Smooth muscle cell (in vitro differentiated cells): Measurements from ENCODE around the gene RPS6KA4. TPM values are rescaled to one million over a fixed set of nuclear protein-coding genes. Genes with fewer than 3 reads are reported as not detected.

Experiments used
- DNase-seq: peaks from one replicate; lab custom pipeline; 2025; ENCODE audit not compliant: unreplicated experiment; lab: John Stamatoyannopoulos, UW
- H2AFZ ChIP-seq: fragments of 200-600 bp; sonication (generic); 2 replicates; pipeline ENCODE4 v1.6.0; 2016; ENCODE audit warnings: antibody characterized with exemption, low read depth, mild to moderate bottlenecking
- H3F3A ChIP-seq: fragments of 200-600 bp; sonication (generic); 2 replicates; pipeline ENCODE4 v1.6.0; 2017; ENCODE audit warnings: antibody characterized with exemption, low read depth
- H3K27ac ChIP-seq: fragments of 200-600 bp; sonication (generic); 2 replicates; pipeline ENCODE4 v1.5.1; 2016; ENCODE audit warnings: low read depth, mild to moderate bottlenecking
- H3K27me3 ChIP-seq: fragments of 200-600 bp; sonication (generic); 2 replicates; pipeline ENCODE4 v1.6.1; 2016; ENCODE audit warnings: low read depth, mild to moderate bottlenecking
- H3K36me3 ChIP-seq: fragments of 200-600 bp; sonication (generic); 2 replicates; pipeline ENCODE4 v1.5.1; 2016; ENCODE audit warnings: low read depth
- H3K4me1 ChIP-seq: fragments of 200-600 bp; sonication (generic); 2 replicates; pipeline ENCODE4 v1.5.1; 2016; ENCODE audit warnings: low read depth
- H3K4me2 ChIP-seq: fragments of 200-600 bp; sonication (generic); 2 replicates; pipeline ENCODE4 v1.6.0; 2016; ENCODE audit warnings: mild to moderate bottlenecking
- H3K4me3 ChIP-seq: fragments of 200-600 bp; sonication (generic); 2 replicates; pipeline ENCODE4 v1.5.1; 2016; ENCODE audit warnings: mild to moderate bottlenecking
- H3K79me2 ChIP-seq: fragments of 200-600 bp; sonication (generic); 2 replicates; pipeline ENCODE4 v1.6.0; 2016; ENCODE audit warnings: low read depth, mild to moderate bottlenecking
- H3K9ac ChIP-seq: fragments of 200-600 bp; sonication (generic); 2 replicates; pipeline ENCODE4 v1.6.0; 2016; ENCODE audit warnings: low read depth
- H3K9me3 ChIP-seq: fragments of 200-600 bp; sonication (generic); replicated peaks from 2 replicates; pipeline ENCODE4 v1.5.1; 2016; ENCODE audit warnings: low read depth
- H4K20me1 ChIP-seq: fragments of 200-600 bp; sonication (generic); 2 replicates; pipeline ENCODE4 v1.6.0; 2016; ENCODE audit warnings: low read depth
- CTCF ChIP-seq: fragments of 200-600 bp; sonication (generic); IDR thresholded peaks from 2 replicates; pipeline ENCODE4 v1.5.1; 2017; ENCODE audit warnings: borderline replicate concordance, mild to moderate bottlenecking, antibody characterized with exemption; ENCODE audit not compliant: insufficient read depth, poor library complexity, severe bottlenecking
- WGBS: methylation state at CpG from one replicate; pipeline ENCODE4 v1.1.7; 2016; ENCODE audit warnings: low lambda C conversion rate; 5-methylcytosine and 5-hydroxymethylcytosine counted together
- polyA plus RNA-seq: library from polyadenylated mRNA; unstranded; fragments of >200 nt; fragmentation: Nextera tagmentation; extraction: Ambion mirVana; gene quantifications from 2 replicates; pipeline ENCODE4 v1.2.1, GENCODE V29; 2016
- total RNA-seq: library from RNA; depleted of rRNA; stranded (reverse); fragments of >200 nt; gene quantifications from 2 replicates; pipeline ENCODE4 v1.2.3, GENCODE V29; 2014

The RPS6KA4 gene
- total and polyA plus RNA-seq, 2 experiments from 2014 or later = 21.8 to 40.0 TPM

GRCh38 chr11:64316672-64317324 lies 42.2 kb upstream of the RPS6KA4 start:
- peak overlapping the region; percentile 95 for H3K4me3 ChIP-seq
- no peaks in the 10 kb centered on the region for H3K9me3 ChIP-seq
- no peaks in the 10 kb centered on the region for H3K36me3 ChIP-seq
- peak overlapping the region; percentile 96 for H3K27ac ChIP-seq
- peak overlapping the region; percentile 88 for H3K9ac ChIP-seq
- peaks cover 6% of the 10 kb centered on the region for H3K79me2 ChIP-seq
- no peaks in the 10 kb centered on the region for H3F3A ChIP-seq
- no peak for DNase-seq
- peak overlapping the region; percentile 90 for H3K4me2 ChIP-seq
- TF ChIP-seq CTCF = no peak
- peak overlapping the region; percentile 42 for H2AFZ ChIP-seq
- H3K27me3 ChIP-seq = no peaks in the 10 kb centered on the region
- H3K4me1 ChIP-seq = peaks cover 8% of the 10 kb centered on the region
- no peaks in the 10 kb centered on the region for H4K20me1 ChIP-seq
- WGBS = 9% methylated on average over 32 of the region's 32 CpGs

- H2AFZ ChIP-seq = peak within 1 kb of the TSS; percentile 61
- peaks cover 8% of the 10 kb centered on the region for H3K4me1 ChIP-seq
- H3K4me2 ChIP-seq = peak within 1 kb of the TSS; percentile 90
- peak within 1 kb of the TSS; percentile 96 for H3K27ac ChIP-seq
- no peaks in the 10 kb centered on the region for H3F3A ChIP-seq
- H4K20me1 ChIP-seq = no peaks in the 10 kb centered on the region
- under 1% methylated on average over 43 of the region's 43 CpGs for WGBS
- H3K9me3 ChIP-seq = no peaks in the 10 kb centered on the region
- H3K9ac ChIP-seq = peak within 1 kb of the TSS; percentile 88
- H3K79me2 ChIP-seq = peaks cover 6% of the 10 kb centered on the region
- peak within 1 kb of the TSS; percentile 95 for H3K4me3 ChIP-seq
- peak; percentile 80 for DNase-seq
- H3K27me3 ChIP-seq = no peaks in the 10 kb centered on the region
- no peak for TF ChIP-seq CTCF
- no peaks in the 10 kb centered on the region for H3K36me3 ChIP-seq
Measured at GRCh38 chr11:64317325-64317960, 41.5 kb upstream of the RPS6KA4 start, which contains the start of gene TRMT112. Gene TRMT112, minus strand, starts transcription at chr11:64317559. Its CDS starts 33 bp downstream, at chr11:64317526.

GRCh38 chr11:64317961-64318765 lies 40.8 kb upstream of the RPS6KA4 start, which contains the start of gene PRDX5:
Gene PRDX5, plus strand, starts transcription at chr11:64318121. Its CDS starts 95 bp downstream, at chr11:64318216.
- Histone ChIP-seq H4K20me1 (no peaks in the 10 kb centered on the region), H3K9me3 (no peaks in the 10 kb centered on the region), H3K36me3 (no peaks in the 10 kb centered on the region), H3K4me2 (peak within 1 kb of the TSS; percentile 90), H3K27ac (peak within 1 kb of the TSS; percentile 96), H3K79me2 (peaks cover 6% of the 10 kb centered on the region), H3K4me3 (peak within 1 kb of the TSS; percentile 95), H3K9ac (peak within 1 kb of the TSS; percentile 88), H2AFZ (peak within 1 kb of the TSS; percentile 61), H3F3A (no peaks in the 10 kb centered on the region), H3K27me3 (no peaks in the 10 kb centered on the region), H3K4me1 (peaks cover 8% of the 10 kb centered on the region)
- peak; percentile 82 for DNase-seq
- WGBS = under 1% methylated on average over 58 of the region's 61 CpGs
- no peak for TF ChIP-seq CTCF
